OCI-M2 (cell line): Measurements from ENCODE around the gene ROR2.

Experiments
- DNase-seq: peaks from one replicate; lab custom pipeline; 2025; ENCODE audit not compliant: unreplicated experiment; lab: John Stamatoyannopoulos, UW

The ROR2 gene

GRCh38 chr9:91882627-91883026, 67.4 kb downstream of the ROR2 start:
- no peak for DNase-seq

- no peak for DNase-seq
Observed at GRCh38 chr9:91880378-91880972, 69.6 kb downstream of the ROR2 start.

- DNase-seq: no peak
Observed at GRCh38 chr9:91879231-91879630, 70.8 kb downstream of the ROR2 start.

- no peak for DNase-seq
Observed at GRCh38 chr9:91873637-91874051, 76.4 kb downstream of the ROR2 start.

GRCh38 chr9:91868732-91869391, 81.2 kb downstream of the ROR2 start:
- no peak for DNase-seq

- no peak for DNase-seq
Observed at GRCh38 chr9:91867740-91868139, 82.3 kb downstream of the ROR2 start.

- DNase-seq: no peak
Observed at GRCh38 chr9:91865041-91865440, 85.0 kb downstream of the ROR2 start.

GRCh38 chr9:91864380-91864779, 85.6 kb downstream of the ROR2 start:
- DNase-seq: no peak

GRCh38 chr9:91863469-91863868, 86.6 kb downstream of the ROR2 start:
- no peak for DNase-seq

- DNase-seq: no peak
Observed at GRCh38 chr9:91858213-91859030, 91.6 kb downstream of the ROR2 start.

- no peak for DNase-seq
Observed at GRCh38 chr9:91857291-91858212, 92.5 kb downstream of the ROR2 start.

GRCh38 chr9:91856419-91856818, 93.6 kb downstream of the ROR2 start:
- DNase-seq: no peak

GRCh38 chr9:91855196-91855595, 94.8 kb downstream of the ROR2 start:
- DNase-seq: no peak

GRCh38 chr9:91852801-91853347, 97.2 kb downstream of the ROR2 start:
- DNase-seq: no peak

- no peak for DNase-seq
Observed at GRCh38 chr9:91849694-91850093, 100.3 kb downstream of the ROR2 start.

GRCh38 chr9:91848146-91848545, 101.9 kb downstream of the ROR2 start:
- no peak for DNase-seq

- DNase-seq: no peak
Observed at GRCh38 chr9:91847581-91848091, 102.4 kb downstream of the ROR2 start.

- no peak for DNase-seq
Observed at GRCh38 chr9:91845879-91846278, 104.1 kb downstream of the ROR2 start.

- DNase-seq: no peak
Observed at GRCh38 chr9:91844701-91845291, 105.2 kb downstream of the ROR2 start.

GRCh38 chr9:91844190-91844589, 105.8 kb downstream of the ROR2 start:
- no peak for DNase-seq
